Panc1 (cell line): Measurements from ENCODE around the gene KRTAP12-3. TPM values are rescaled to one million over a fixed set of nuclear protein-coding genes. Genes with fewer than 3 reads are reported as not detected.

Experiments used
- ATAC-seq: fragments of 200-7000 bp; cut with Tn5 transposase; 2 replicates; pipeline ENCODE4 v1.9.1; 2020; ENCODE audit warnings: mild to moderate bottlenecking, moderate library complexity
- BruUV-seq: library from RNA; stranded (reverse); fragments of 400-500 nt; replicated peaks from 2 replicates; lab custom pipeline; 2021; lab: Mats Ljungman, UMichigan
- CTCF ChIA-PET: fragments of 300-600 bp; sonication (Branson Sonifier 250); formaldehyde crosslinking; loops from one replicate; lab custom pipeline; 2022; ENCODE audit warnings: antibody characterized with exemption; lab: Charles Lee
- POLR2A ChIA-PET: fragments of 300-600 bp; sonication (Branson Sonifier 250); formaldehyde crosslinking; loops from one replicate; lab custom pipeline; 2022; ENCODE audit warnings: antibody characterized with exemption; lab: Charles Lee
- DNase-seq: peaks from one replicate; pipeline ENCODE4 v3.0.0-alpha.2; 2010; ENCODE audit warnings: low read depth, low spot score
- H3K27ac ChIP-seq: 2 replicates; pipeline ENCODE4 v1.5.1; 2011; ENCODE audit warnings: mild to moderate bottlenecking, low read length, inconsistent platforms
- H3K27me3 ChIP-seq: fragments of 200-500 bp; sonication (Bioruptor generic); 2 replicates; pipeline ENCODE4 v1.6.0; 2014; ENCODE audit warnings: low read length, inconsistent platforms; ENCODE audit not compliant: control insufficient read depth, insufficient read depth
- H3K36me3 ChIP-seq: fragments of 200-500 bp; sonication (Bioruptor generic); 2 replicates; pipeline ENCODE4 v1.5.1; 2014; ENCODE audit warnings: inconsistent platforms, mild to moderate bottlenecking, low read length, moderate library complexity; ENCODE audit not compliant: control insufficient read depth, insufficient read depth
- H3K4me1 ChIP-seq: 2 replicates; pipeline ENCODE4 v1.5.1; 2011; ENCODE audit warnings: inconsistent platforms, mild to moderate bottlenecking, low read length, moderate library complexity; ENCODE audit not compliant: control insufficient read depth, insufficient read depth
- H3K4me3 ChIP-seq, 2 experiments: 2 replicates each; pipeline ENCODE4 v1.5.1; 2011 to 2012; ENCODE audit warnings: low read depth in 2 of 2, low read length in 2 of 2, mild to moderate bottlenecking in 2 of 2, inconsistent platforms in 1 of 2, moderate library complexity in 1 of 2
- H3K9me3 ChIP-seq: fragments of 200-500 bp; sonication (Bioruptor generic); 2 replicates; pipeline ENCODE4 v1.5.1; 2014; ENCODE audit warnings: low read depth, mild to moderate bottlenecking, inconsistent platforms, low read length, moderate library complexity; ENCODE audit not compliant: control insufficient read depth, insufficient read depth
- POLR2AphosphoS5 ChIP-seq: IDR thresholded peaks from 2 replicates; pipeline ENCODE4 v1.6.1; 2012; ENCODE audit warnings: mild to moderate bottlenecking, low read depth, low read length, moderate library complexity
- SIN3A ChIP-seq: IDR thresholded peaks from 2 replicates; pipeline ENCODE4 v1.6.1; 2012; ENCODE audit warnings: low read depth, mild to moderate bottlenecking, low read length, moderate library complexity, borderline replicate concordance; ENCODE audit not compliant: insufficient read depth
- TCF7L2 ChIP-seq: IDR thresholded peaks from 2 replicates; pipeline ENCODE4 v1.6.1; 2011; ENCODE audit warnings: mild to moderate bottlenecking, low read depth, low read length, inconsistent platforms
- in situ Hi-C: cut with HindIII; loops from 2 replicates; pipeline ENCODE4 v1.10.0; 2016; ENCODE audit warnings: low sequenced_read_pairs, low pct_unique_long_range_greater_than_20kb
- intact Hi-C: fragments of 100-400 bp; cut with micrococcal nuclease; formaldehyde crosslinking; loops from one replicate; pipeline ENCODE4 v1.10.0; 2022; ENCODE audit not compliant: unreplicated experiment
- total RNA-seq: library from RNA; stranded (reverse); gene quantifications from one replicate; pipeline ENCODE4 v1.2.1, GENCODE V29; 2021; ENCODE audit not compliant: unreplicated experiment
- TF ChIP-seq, protein P1 (sequence below): fragments of 450-650 bp; IDR thresholded peaks from 2 replicates; pipeline ENCODE4 v1.5.1; 2017; ENCODE audit warnings: mild to moderate bottlenecking
- TF ChIP-seq, protein P2 (sequence below), 2 experiments: IDR thresholded peaks; 2 replicates each; pipeline ENCODE4 v1.6.1; 2011 to 2012; ENCODE audit warnings: low read depth in 2 of 2, control low read depth in 1 of 2, low read length in 1 of 2, mild to moderate bottlenecking in 1 of 2, moderate library complexity in 1 of 2; ENCODE audit not compliant: insufficient read depth in 1 of 2

Gene KRTAP12-3
- total RNA-seq, 1 experiment from 2014 or later, result not detected

DNA sequence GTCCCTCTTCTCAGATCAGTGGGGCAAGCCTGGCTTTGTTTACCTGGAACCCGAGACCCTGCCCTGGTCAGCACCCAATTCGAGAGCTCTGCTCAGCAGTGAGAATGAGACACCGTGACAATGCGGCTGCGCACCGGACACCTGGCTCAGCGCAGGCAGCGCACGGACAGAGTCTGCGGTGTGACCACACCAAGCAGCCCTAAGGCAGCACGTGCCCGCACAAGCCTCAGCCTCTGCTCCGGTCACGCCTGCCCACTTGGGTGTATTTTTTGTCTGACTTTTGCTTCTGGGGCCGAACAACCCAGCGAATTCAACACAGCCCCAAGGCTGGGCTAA is 41.2 kb upstream of the KRTAP12-3 start:
- Histone ChIP-seq H3K36me3 (no peaks in the 10 kb centered on the region), H3K27me3 (no peaks in the 10 kb centered on the region), H3K4me1 (no peaks in the 10 kb centered on the region), H3K9me3 (no peaks in the 10 kb centered on the region; the same call in 1 of the 2 replicates), H3K4me3 (no peak overlapping the region), H3K27ac (no peak overlapping the region)
- in situ Hi-C loops, result no loop called here
- POLR2A ChIA-PET, result no interaction called here
- intact Hi-C loops, result no loop called here
- DNase-seq (no peak), ATAC-seq (no peak)
- BruUV-seq, result no TSS peak
- CTCF ChIA-PET, result no interaction called here
- TF ChIP-seq, protein P1, sequence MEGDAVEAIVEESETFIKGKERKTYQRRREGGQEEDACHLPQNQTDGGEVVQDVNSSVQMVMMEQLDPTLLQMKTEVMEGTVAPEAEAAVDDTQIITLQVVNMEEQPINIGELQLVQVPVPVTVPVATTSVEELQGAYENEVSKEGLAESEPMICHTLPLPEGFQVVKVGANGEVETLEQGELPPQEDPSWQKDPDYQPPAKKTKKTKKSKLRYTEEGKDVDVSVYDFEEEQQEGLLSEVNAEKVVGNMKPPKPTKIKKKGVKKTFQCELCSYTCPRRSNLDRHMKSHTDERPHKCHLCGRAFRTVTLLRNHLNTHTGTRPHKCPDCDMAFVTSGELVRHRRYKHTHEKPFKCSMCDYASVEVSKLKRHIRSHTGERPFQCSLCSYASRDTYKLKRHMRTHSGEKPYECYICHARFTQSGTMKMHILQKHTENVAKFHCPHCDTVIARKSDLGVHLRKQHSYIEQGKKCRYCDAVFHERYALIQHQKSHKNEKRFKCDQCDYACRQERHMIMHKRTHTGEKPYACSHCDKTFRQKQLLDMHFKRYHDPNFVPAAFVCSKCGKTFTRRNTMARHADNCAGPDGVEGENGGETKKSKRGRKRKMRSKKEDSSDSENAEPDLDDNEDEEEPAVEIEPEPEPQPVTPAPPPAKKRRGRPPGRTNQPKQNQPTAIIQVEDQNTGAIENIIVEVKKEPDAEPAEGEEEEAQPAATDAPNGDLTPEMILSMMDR, result no peak
- TF ChIP-seq, protein P2, sequence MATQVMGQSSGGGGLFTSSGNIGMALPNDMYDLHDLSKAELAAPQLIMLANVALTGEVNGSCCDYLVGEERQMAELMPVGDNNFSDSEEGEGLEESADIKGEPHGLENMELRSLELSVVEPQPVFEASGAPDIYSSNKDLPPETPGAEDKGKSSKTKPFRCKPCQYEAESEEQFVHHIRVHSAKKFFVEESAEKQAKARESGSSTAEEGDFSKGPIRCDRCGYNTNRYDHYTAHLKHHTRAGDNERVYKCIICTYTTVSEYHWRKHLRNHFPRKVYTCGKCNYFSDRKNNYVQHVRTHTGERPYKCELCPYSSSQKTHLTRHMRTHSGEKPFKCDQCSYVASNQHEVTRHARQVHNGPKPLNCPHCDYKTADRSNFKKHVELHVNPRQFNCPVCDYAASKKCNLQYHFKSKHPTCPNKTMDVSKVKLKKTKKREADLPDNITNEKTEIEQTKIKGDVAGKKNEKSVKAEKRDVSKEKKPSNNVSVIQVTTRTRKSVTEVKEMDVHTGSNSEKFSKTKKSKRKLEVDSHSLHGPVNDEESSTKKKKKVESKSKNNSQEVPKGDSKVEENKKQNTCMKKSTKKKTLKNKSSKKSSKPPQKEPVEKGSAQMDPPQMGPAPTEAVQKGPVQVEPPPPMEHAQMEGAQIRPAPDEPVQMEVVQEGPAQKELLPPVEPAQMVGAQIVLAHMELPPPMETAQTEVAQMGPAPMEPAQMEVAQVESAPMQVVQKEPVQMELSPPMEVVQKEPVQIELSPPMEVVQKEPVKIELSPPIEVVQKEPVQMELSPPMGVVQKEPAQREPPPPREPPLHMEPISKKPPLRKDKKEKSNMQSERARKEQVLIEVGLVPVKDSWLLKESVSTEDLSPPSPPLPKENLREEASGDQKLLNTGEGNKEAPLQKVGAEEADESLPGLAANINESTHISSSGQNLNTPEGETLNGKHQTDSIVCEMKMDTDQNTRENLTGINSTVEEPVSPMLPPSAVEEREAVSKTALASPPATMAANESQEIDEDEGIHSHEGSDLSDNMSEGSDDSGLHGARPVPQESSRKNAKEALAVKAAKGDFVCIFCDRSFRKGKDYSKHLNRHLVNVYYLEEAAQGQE (IDR thresholded peaks at IDR 0.05; ENCODE audit: insufficient read depth in 1 of 2, low read depth in 2 of 2, low read length in 1 of 2), result no peak
- no peak for TF ChIP-seq SIN3A
- no peak for TF ChIP-seq POLR2AphosphoS5
- TF ChIP-seq TCF7L2, result no peak

DNA sequence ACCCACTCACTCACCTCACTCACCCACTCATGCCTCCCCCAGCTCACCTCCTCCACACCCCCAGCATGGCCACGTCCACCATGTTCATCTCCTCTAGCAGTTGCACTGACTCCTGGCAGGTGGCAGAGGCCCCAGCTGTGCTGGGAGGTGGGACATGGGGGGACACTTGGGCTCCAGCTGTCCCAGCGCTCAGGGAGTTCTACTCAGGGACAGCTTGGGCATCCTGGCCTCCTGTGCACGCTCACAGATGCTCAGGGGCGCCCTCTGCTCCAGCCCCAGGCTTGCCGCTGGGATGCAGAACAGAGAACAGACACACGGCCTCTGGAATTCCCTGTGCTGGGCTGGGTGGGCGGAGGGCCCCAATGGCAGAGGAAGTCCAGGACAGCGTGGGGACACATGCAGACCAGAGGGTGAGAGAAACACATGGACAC is 40.6 kb upstream of the KRTAP12-3 start:
- no peak for ATAC-seq
- ChIA-PET POLR2A (no interaction called here), CTCF (no interaction called here)
- no peaks in the 10 kb centered on the region; the same call in 1 of the 2 replicates for H3K9me3 ChIP-seq
- H3K36me3 ChIP-seq, result no peaks in the 10 kb centered on the region
- DNase-seq, result no peak
- in situ Hi-C loops (no loop called here), intact Hi-C loops (no loop called here)
- TF ChIP-seq TCF7L2 (no peak), SIN3A (no peak), POLR2AphosphoS5 (no peak)
- TF ChIP-seq, protein P2 (IDR thresholded peaks at IDR 0.05; ENCODE audit: insufficient read depth in 1 of 2, low read depth in 2 of 2, low read length in 1 of 2), result no peak
- TF ChIP-seq, protein P1, result no peak
- no peaks in the 10 kb centered on the region for H3K4me1 ChIP-seq
- BruUV-seq, result no TSS peak
- no peaks in the 10 kb centered on the region for H3K27me3 ChIP-seq
- no peak overlapping the region for H3K4me3 ChIP-seq
- no peak overlapping the region for H3K27ac ChIP-seq
